KMS-11 (cell line): ENCODE measurements around the gene MAPT.

ENCODE experiments used
- H2AFZ ChIP-seq: fragments of 200-600 bp; sonication (generic); 2 replicates; pipeline ENCODE4 v1.6.1; 2016; ENCODE audit warnings: antibody characterized with exemption, mixed run types, low read depth
- H3K27ac ChIP-seq: fragments of 200-600 bp; sonication (generic); 2 replicates; pipeline ENCODE4 v1.6.1; 2016; ENCODE audit warnings: mild to moderate bottlenecking, mixed run types
- H3K27me3 ChIP-seq: fragments of 200-600 bp; sonication (generic); 2 replicates; pipeline ENCODE4 v1.6.1; 2017; ENCODE audit warnings: mild to moderate bottlenecking, low read depth, mixed run types, moderate library complexity; ENCODE audit not compliant: insufficient read depth
- H3K36me3 ChIP-seq: fragments of 200-600 bp; sonication (generic); 2 replicates; pipeline ENCODE4 v1.6.1; 2017; ENCODE audit warnings: mild to moderate bottlenecking, mixed run types; ENCODE audit not compliant: insufficient read depth
- H3K4me1 ChIP-seq: fragments of 200-600 bp; sonication (generic); 2 replicates; pipeline ENCODE4 v1.6.1; 2016; ENCODE audit warnings: mild to moderate bottlenecking, low read depth, mixed run types; ENCODE audit not compliant: poor library complexity, severe bottlenecking
- H3K4me2 ChIP-seq: fragments of 200-600 bp; sonication (generic); 2 replicates; pipeline ENCODE4 v1.7.0; 2016; ENCODE audit warnings: mild to moderate bottlenecking, mixed run types
- H3K4me3 ChIP-seq: fragments of 200-600 bp; sonication (generic); IDR thresholded peaks from 2 replicates; pipeline ENCODE4 v1.6.1; 2017; ENCODE audit warnings: low read depth, low read length, mixed read lengths; ENCODE audit not compliant: insufficient read depth
- H3K79me2 ChIP-seq: fragments of 200-600 bp; sonication (generic); 2 replicates; pipeline ENCODE4 v1.6.1; 2016; ENCODE audit warnings: low read depth, mixed run types; ENCODE audit not compliant: insufficient read depth
- H3K9ac ChIP-seq: fragments of 200-600 bp; sonication (generic); 2 replicates; pipeline ENCODE4 v1.6.1; 2016; ENCODE audit warnings: mild to moderate bottlenecking, mixed run types
- H4K20me1 ChIP-seq: fragments of 200-600 bp; sonication (generic); 2 replicates; pipeline ENCODE4 v1.6.1; 2016; ENCODE audit warnings: mild to moderate bottlenecking, mixed run types; ENCODE audit not compliant: insufficient read depth
- TF ChIP-seq, protein P1 (sequence below): fragments of 200-600 bp; sonication (generic); conservative IDR thresholded peaks from 2 replicates; pipeline ENCODE4 v1.6.1; 2017; ENCODE audit warnings: low read depth, mild to moderate bottlenecking, antibody characterized with exemption, low read length, moderate library complexity, mixed read lengths

Gene MAPT

DNA sequence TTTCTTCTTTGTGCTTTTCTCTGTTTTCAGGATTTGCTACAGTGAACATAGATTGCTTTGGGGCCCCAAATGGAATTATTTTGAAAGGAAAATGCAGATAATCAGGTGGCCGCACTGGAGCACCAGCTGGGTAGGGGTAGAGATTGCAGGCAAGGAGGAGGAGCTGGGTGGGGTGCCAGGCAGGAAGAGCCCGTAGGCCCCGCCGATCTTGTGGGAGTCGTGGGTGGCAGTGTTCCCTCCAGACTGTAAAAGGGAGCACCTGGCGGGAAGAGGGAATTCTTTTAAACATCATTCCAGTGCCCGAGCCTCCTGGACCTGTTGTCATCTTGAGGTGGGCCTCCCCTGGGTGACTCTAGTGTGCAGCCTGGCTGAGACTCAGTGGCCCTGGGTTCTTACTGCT is 105.9 kb downstream of the MAPT start:
- Histone ChIP-seq H3K79me2 (no peaks in the 10 kb centered on the region), H3K27ac (no peak overlapping the region), H3K27me3 (no peaks in the 10 kb centered on the region), H3K9ac (no peak overlapping the region), H3K4me3 (no peak overlapping the region), H3K36me3 (no peaks in the 10 kb centered on the region), H3K4me2 (no peak overlapping the region), H2AFZ (no peak overlapping the region), H4K20me1 (no peaks in the 10 kb centered on the region), H3K4me1 (peaks cover 6% of the 10 kb centered on the region)
- TF ChIP-seq, protein P1, sequence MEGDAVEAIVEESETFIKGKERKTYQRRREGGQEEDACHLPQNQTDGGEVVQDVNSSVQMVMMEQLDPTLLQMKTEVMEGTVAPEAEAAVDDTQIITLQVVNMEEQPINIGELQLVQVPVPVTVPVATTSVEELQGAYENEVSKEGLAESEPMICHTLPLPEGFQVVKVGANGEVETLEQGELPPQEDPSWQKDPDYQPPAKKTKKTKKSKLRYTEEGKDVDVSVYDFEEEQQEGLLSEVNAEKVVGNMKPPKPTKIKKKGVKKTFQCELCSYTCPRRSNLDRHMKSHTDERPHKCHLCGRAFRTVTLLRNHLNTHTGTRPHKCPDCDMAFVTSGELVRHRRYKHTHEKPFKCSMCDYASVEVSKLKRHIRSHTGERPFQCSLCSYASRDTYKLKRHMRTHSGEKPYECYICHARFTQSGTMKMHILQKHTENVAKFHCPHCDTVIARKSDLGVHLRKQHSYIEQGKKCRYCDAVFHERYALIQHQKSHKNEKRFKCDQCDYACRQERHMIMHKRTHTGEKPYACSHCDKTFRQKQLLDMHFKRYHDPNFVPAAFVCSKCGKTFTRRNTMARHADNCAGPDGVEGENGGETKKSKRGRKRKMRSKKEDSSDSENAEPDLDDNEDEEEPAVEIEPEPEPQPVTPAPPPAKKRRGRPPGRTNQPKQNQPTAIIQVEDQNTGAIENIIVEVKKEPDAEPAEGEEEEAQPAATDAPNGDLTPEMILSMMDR: no peak

DNA sequence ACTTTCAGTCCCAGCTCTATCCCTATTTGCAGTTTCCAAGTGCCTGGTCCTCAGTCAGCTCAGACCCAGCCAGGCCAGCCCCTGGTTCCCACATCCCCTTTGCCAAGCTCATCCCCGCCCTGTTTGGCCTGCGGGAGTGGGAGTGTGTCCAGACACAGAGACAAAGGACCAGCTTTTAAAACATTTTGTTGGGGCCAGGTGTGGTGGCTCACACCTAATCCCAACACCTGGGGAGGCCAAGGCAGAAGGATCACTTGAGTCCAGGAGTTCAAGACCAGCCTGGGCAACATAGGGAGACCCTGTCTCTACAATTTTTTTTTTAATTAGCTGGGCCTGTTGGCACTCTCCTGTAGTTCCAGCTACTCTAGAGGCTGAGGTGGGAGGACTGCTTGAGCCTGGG is 106.4 kb downstream of the MAPT start:
- H3K9ac ChIP-seq: no peak overlapping the region

DNA sequence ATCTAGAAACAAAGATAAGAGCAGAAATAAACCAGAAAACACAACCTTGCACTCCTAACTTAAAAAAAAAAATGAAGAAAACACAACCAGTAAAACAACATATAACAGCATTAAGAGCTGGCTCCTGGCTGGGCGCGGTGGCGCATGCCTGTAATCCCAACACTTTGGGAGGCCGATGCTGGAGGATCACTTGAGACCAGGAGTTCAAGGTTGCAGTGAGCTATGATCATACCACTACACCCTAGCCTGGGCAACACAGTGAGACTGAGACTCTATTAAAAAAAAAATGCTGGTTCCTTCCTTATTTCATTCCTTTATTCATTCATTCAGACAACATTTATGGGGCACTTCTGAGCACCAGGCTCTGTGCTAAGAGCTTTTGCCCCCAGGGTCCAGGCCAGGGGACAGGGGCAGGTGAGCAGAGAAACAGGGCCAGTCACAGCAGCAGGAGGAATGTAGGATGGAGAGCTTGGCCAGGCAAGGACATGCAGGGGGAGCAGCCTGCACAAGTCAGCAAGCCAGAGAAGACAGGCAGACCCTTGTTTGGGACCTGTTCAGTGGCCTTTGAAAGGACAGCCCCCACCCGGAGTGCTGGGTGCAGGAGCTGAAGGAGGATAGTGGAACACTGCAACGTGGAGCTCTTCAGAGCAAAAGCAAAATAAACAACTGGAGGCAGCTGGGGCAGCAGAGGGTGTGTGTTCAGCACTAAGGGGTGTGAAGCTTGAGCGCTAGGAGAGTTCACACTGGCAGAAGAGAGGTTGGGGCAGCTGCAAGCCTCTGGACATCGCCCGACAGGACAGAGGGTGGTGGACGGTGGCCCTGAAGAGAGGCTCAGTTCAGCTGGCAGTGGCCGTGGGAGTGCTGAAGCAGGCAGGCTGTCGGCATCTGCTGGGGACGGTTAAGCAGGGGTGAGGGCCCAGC is 107.3 kb downstream of the MAPT start:
- TF ChIP-seq, protein P1: no peak
- Histone ChIP-seq H3K4me1 (peaks cover 6% of the 10 kb centered on the region), H3K79me2 (no peaks in the 10 kb centered on the region), H4K20me1 (no peaks in the 10 kb centered on the region), H2AFZ (no peak overlapping the region), H3K36me3 (no peaks in the 10 kb centered on the region), H3K9ac (no peak overlapping the region), H3K27ac (no peak overlapping the region), H3K4me3 (no peak overlapping the region), H3K27me3 (no peaks in the 10 kb centered on the region), H3K4me2 (no peak overlapping the region)

More for the DNA sequence above, 106.4 kb downstream of the MAPT start:
- no peak overlapping the region for H3K4me2 ChIP-seq
- H3K36me3 ChIP-seq: no peaks in the 10 kb centered on the region
- TF ChIP-seq, protein P1: no peak
- no peaks in the 10 kb centered on the region for H4K20me1 ChIP-seq
- no peak overlapping the region for H2AFZ ChIP-seq
- no peaks in the 10 kb centered on the region for H3K27me3 ChIP-seq
- H3K4me1 ChIP-seq: peaks cover 6% of the 10 kb centered on the region
- H3K4me3 ChIP-seq: no peak overlapping the region
- H3K27ac ChIP-seq: no peak overlapping the region
- no peaks in the 10 kb centered on the region for H3K79me2 ChIP-seq

DNA sequence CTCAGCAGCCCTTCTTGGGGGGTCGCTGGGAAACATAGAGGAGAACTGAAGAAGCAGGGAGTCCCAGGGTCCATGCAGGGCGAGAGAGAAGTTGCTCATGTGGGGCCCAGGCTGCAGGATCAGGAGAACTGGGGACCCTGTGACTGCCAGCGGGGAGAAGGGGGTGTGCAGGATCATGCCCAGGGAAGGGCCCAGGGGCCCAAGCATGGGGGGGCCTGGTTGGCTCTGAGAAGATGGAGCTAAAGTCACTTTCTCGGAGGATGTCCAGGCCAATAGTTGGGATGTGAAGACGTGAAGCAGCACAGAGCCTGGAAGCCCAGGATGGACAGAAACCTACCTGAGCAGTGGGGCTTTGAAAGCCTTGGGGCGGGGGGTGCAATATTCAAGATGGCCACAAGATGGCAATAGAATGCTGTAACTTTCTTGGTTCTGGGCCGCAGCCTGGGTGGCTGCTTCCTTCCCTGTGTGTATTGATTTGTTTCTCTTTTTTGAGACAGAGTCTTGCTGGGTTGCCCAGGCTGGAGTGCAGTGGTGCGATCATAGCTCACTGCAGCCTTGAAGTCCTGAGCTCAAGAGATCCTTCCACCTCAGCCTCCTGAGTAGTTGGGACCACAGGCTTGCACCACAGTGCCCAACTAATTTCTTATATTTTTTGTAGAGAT is 108.1 kb downstream of the MAPT start:
- no peak overlapping the region for H3K9ac ChIP-seq
- no peak overlapping the region for H3K4me3 ChIP-seq
- H3K27ac ChIP-seq: no peak overlapping the region
- H3K4me1 ChIP-seq: peaks cover 6% of the 10 kb centered on the region
- no peaks in the 10 kb centered on the region for H3K36me3 ChIP-seq
- 0 out of 2 replicates have a peak overlapping the region, but pooled peaks have one; percentile 9 for H2AFZ ChIP-seq
- no peaks in the 10 kb centered on the region for H3K27me3 ChIP-seq
- no peak overlapping the region for H3K4me2 ChIP-seq
- no peaks in the 10 kb centered on the region for H3K79me2 ChIP-seq
- H4K20me1 ChIP-seq: no peaks in the 10 kb centered on the region
- TF ChIP-seq, protein P1: peak; percentile 98
